Nephron progenitor cell (in vitro differentiated cells): ENCODE results near the gene RAB3GAP1.

Experiments
- DNase-seq: peaks from one replicate; pipeline ENCODE4 v3.0.0; 2021
- H3K27ac Mint-ChIP-seq: 2 replicates; pipeline ENCODE4 v1.8.0; 2021; ENCODE audit warnings: mild to moderate bottlenecking, moderate library complexity, mixed read lengths
- H3K27me3 Mint-ChIP-seq: 2 replicates; pipeline ENCODE4 v1.8.0; 2021; ENCODE audit warnings: mild to moderate bottlenecking, low read depth, mixed read lengths; ENCODE audit not compliant: poor library complexity
- H3K36me3 Mint-ChIP-seq: 2 replicates; pipeline ENCODE4 v1.8.0; 2021; ENCODE audit warnings: low read depth, mixed read lengths
- H3K4me1 Mint-ChIP-seq: 2 replicates; pipeline ENCODE4 v1.8.0; 2021; ENCODE audit warnings: mixed read lengths
- H3K4me3 Mint-ChIP-seq: 2 replicates; pipeline ENCODE4 v1.8.0; 2021; ENCODE audit warnings: mild to moderate bottlenecking, moderate library complexity, mixed read lengths
- H3K9me3 Mint-ChIP-seq: 2 replicates; pipeline ENCODE4 v1.8.0; 2021; ENCODE audit warnings: mild to moderate bottlenecking, moderate library complexity, mixed read lengths
- TF ChIP-seq, protein P1 (sequence below): fragments of 200-600 bp; sonication (generic); IDR thresholded peaks from 2 replicates; pipeline ENCODE4 v1.5.0; 2021; ENCODE audit warnings: antibody characterized with exemption

Gene RAB3GAP1

GRCh38 chr2:135052042-135052876, at the start of gene RAB3GAP1:
TSS of gene RAB3GAP1 (plus strand) at chr2:135052292. CDS start at chr2:135052308, 16 bp downstream.
- TF ChIP-seq, protein P1, sequence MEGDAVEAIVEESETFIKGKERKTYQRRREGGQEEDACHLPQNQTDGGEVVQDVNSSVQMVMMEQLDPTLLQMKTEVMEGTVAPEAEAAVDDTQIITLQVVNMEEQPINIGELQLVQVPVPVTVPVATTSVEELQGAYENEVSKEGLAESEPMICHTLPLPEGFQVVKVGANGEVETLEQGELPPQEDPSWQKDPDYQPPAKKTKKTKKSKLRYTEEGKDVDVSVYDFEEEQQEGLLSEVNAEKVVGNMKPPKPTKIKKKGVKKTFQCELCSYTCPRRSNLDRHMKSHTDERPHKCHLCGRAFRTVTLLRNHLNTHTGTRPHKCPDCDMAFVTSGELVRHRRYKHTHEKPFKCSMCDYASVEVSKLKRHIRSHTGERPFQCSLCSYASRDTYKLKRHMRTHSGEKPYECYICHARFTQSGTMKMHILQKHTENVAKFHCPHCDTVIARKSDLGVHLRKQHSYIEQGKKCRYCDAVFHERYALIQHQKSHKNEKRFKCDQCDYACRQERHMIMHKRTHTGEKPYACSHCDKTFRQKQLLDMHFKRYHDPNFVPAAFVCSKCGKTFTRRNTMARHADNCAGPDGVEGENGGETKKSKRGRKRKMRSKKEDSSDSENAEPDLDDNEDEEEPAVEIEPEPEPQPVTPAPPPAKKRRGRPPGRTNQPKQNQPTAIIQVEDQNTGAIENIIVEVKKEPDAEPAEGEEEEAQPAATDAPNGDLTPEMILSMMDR: no peak
- H3K27ac Mint-ChIP-seq: peak within 1 kb of the TSS; percentile 100
- no peaks in the 10 kb centered on the region for H3K9me3 Mint-ChIP-seq
- no peaks in the 10 kb centered on the region for H3K27me3 Mint-ChIP-seq
- H3K4me3 Mint-ChIP-seq: peak within 1 kb of the TSS; percentile 99
- DNase-seq: peak; percentile 67
- peaks cover 22% of the 10 kb centered on the region for H3K4me1 Mint-ChIP-seq
- H3K36me3 Mint-ChIP-seq: peaks cover 29% of the 10 kb centered on the region

GRCh38 chr2:135002836-135003235, 49.3 kb upstream of the RAB3GAP1 start:
- Mint-ChIP-seq H3K36me3 (no peaks in the 10 kb centered on the region), H3K9me3 (no peaks in the 10 kb centered on the region), H3K27ac (no peak overlapping the region), H3K4me1 (peaks cover 23% of the 10 kb centered on the region), H3K4me3 (no peak overlapping the region), H3K27me3 (peaks cover 20% of the 10 kb centered on the region)
- no peak for DNase-seq
- TF ChIP-seq, protein P1: no peak

DNA sequence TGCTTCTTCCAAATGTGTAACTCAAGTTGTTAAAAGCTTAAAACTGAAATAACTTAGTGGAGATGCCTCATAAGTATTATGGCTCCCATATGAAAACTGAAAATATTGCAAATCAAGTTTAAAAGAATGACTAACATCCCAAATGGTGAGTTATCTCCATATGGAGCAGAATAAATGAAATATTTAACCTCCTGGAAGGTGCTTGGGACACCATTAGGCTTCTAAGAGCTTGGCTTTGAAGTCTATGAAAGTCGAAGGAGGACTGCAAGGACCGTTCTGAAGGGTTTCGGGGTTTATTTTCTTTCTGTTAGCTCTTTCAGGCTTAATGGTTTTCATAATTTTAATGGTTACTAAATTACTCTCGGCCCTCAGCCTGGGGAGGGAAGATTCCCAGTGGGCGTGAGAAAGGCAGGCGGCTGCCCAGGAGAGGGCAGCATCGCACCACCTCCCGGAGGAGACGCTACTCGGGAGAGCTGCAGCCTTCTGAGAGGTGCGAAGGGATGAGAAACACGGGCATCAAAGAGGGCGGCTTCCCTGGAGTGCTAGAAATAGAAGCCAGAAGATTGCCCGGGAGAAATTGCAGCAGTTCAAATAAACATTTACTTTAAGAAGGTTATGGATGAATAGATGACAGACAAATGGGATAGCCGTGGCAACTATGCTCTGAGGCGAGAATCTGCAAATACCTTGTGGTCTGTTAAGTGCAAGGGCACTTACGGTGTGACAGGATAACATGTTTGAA, 47.9 kb upstream of the RAB3GAP1 start:
- peak; percentile 78 for DNase-seq
- H3K27me3 Mint-ChIP-seq: peaks cover 18% of the 10 kb centered on the region
- TF ChIP-seq, protein P1: peak; percentile 93
- H3K27ac Mint-ChIP-seq: no peak overlapping the region
- no peak overlapping the region for H3K4me3 Mint-ChIP-seq
- H3K4me1 Mint-ChIP-seq: peaks cover 16% of the 10 kb centered on the region
- no peaks in the 10 kb centered on the region for H3K36me3 Mint-ChIP-seq
- H3K9me3 Mint-ChIP-seq: no peaks in the 10 kb centered on the region

DNA sequence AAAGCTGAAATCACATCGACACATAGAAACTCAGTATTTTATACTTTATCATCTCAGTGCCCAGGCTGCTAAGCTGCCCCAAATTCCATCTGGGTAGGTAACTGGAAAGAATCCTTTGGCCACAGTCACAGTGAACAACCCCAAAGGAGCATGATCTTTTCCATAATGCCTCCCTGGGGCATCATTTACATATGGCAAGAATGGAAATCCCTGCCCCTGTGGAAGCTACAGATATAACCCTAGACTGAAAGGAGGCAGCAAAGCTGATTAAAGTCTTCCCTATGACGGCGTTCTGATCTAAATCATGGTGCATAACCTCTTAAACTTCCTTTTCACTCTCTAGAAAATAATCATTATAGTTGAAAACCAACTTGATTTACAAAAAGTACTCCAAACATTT, 46.3 kb upstream of the RAB3GAP1 start:
- H3K27me3 Mint-ChIP-seq: peaks cover 18% of the 10 kb centered on the region
- H3K4me1 Mint-ChIP-seq: peaks cover 10% of the 10 kb centered on the region
- H3K27ac Mint-ChIP-seq: no peak overlapping the region
- H3K4me3 Mint-ChIP-seq: no peak overlapping the region
- TF ChIP-seq, protein P1: no peak
- no peaks in the 10 kb centered on the region for H3K36me3 Mint-ChIP-seq
- no peak for DNase-seq
- no peaks in the 10 kb centered on the region for H3K9me3 Mint-ChIP-seq

- Mint-ChIP-seq H3K27ac (no peak overlapping the region), H3K27me3 (peaks cover 11% of the 10 kb centered on the region), H3K4me1 (peaks cover 8% of the 10 kb centered on the region), H3K36me3 (no peaks in the 10 kb centered on the region), H3K4me3 (no peak overlapping the region), H3K9me3 (no peaks in the 10 kb centered on the region)
- TF ChIP-seq, protein P1: no peak
- DNase-seq: no peak
Observed at GRCh38 chr2:135009339-135009738, 42.8 kb upstream of the RAB3GAP1 start.
